Pancreas (tissue), 10 donors: ENCODE results near the gene TMEM132C. TPM values are rescaled to one million over a fixed set of nuclear protein-coding genes. Genes with fewer than 3 reads are reported as not detected.

ENCODE experiments used
- ATAC-seq, 4 donors: fragments of 200-7000 bp; cut with Tn5 transposase; one replicate each; pipeline versions ENCODE4 v1.8.0 to v1.9.1; 2020; ENCODE audit warnings: mild to moderate bottlenecking in 4 of 4, moderate library complexity in 4 of 4
- DNase-seq, 6 donors: peaks; one replicate each; pipeline ENCODE4 v3.0.0-alpha.2; 2020
- FAIRE-seq: peaks from 2 replicates; lab custom pipeline; 2012; peaks lifted over from hg19 to GRCh38; lab: Jason Lieb, UNC
- H3K27ac ChIP-seq, 4 donors: fragments of 200-600 bp; sonication (generic); 1 replicate in 3 of 4; 2 replicates in 1 of 4; pipeline versions ENCODE4 v1.5.0 to v1.8.0; 2020
- H3K27me3 ChIP-seq, 4 donors: fragments of 200-600 bp; one replicate each; pipeline ENCODE4 v1.8.0; 2021
- H3K36me3 ChIP-seq, 3 donors: fragments of 200-600 bp; sonication (generic) in 1 of 3; one replicate each; pipeline versions ENCODE4 v1.5.0 to v1.8.0; 2020 to 2021
- H3K4me1 ChIP-seq, 3 donors: fragments of 200-600 bp; one replicate each; pipeline ENCODE4 v1.8.0; 2021
- H3K4me3 ChIP-seq, 4 donors: fragments of 200-600 bp; sonication (generic) in 2 of 4; one replicate each; pipeline versions ENCODE4 v1.5.0 to v1.8.0; 2020 to 2021
- H3K9me3 ChIP-seq, 4 donors: fragments of 200-600 bp; one replicate each; pipeline ENCODE4 v1.8.0; 2021
- WGBS, 2 donors: extraction: QIAGEN DNeasy Blood & Tissue Kit; methylation state at CpG; one replicate each; pipeline ENCODE4 v1.1.7; 2013; 5-methylcytosine and 5-hydroxymethylcytosine counted together
- intact Hi-C, 3 donors: fragments of 100-400 bp; cut with DNase I; formaldehyde crosslinking; loops; one replicate each; pipeline versions ENCODE4 v1.11.1 to v1.14.2; 2022
- polyA plus RNA-seq, 2 donors: library from polyadenylated mRNA; stranded (reverse); fragments of 200-250 nt; gene quantifications; one replicate each; pipeline ENCODE4 v1.2.3, GENCODE V29; 2013
- total RNA-seq, 6 donors: library from RNA; stranded (reverse); fragmentation: NEBNext Ultra II Directional in 4 of 6; extraction: Animal tissue kit (Norgen Biotek cat#: 25700) in 4 of 6; gene quantifications; one replicate each; pipeline versions ENCODE4 v1.2.1 to v1.2.4, GENCODE V29; 2021 to 2023
- TF ChIP-seq, protein P1 (sequence below), 4 donors: fragments of 200-600 bp; sonication (generic) in 3 of 4; IDR thresholded peaks; one replicate each; pipeline versions ENCODE4 v1.5.0 to v1.8.0; 2021; ENCODE audit warnings: antibody characterized with exemption in 4 of 4
- donor health status: healthy with polysubstance abuse.
- donor health status: DM: no; HTN: no; CAD: no; lungs with moderate emphysema.
- donor health status: DM: no; HTN: no; CAD: no.
- donor health status: control.
- donor health status: control.
- donor health status: Bipolar disorder and iron deficiency.
- donor health status: DM: yes; HTN: yes; CAD: no.
- donor health status: DM: no; HTN: no; CAD: no.
- donor health status: DM: no; HTN: no; CAD: no.
- donor health status: DM: yes; HTN: yes; CAD: no.

Gene TMEM132C
- total and polyA plus RNA-seq, 8 donors, result 0.63 to 5.8 (median 3.1) TPM

DNA sequence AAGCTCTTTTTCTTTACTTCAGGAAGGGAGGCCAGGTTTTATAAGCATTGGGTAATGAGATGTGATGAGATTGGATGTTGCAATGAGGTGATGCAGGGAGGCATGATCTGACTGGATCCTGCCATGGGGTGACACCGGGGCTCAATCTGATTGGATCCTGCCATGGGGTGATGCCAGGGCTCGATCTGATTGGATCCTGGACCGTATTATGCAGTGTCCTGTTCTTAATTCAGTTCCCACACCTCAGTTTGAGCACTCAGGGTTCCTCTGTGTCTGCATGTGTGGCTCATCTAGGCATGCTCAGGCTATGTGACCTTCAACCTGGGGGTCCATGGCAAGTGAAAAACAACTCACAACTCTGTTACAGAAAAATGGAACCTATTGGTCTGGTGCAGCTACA, 390.4 kb downstream of the TMEM132C start:
- Histone ChIP-seq H3K4me3 (no peak overlapping the region), H3K27me3 (no peaks in the 10 kb centered on the region), H3K36me3 (no peaks in the 10 kb centered on the region), H3K27ac (no peak overlapping the region), H3K9me3 (no peaks in the 10 kb centered on the region), H3K4me1 (peaks cover 0 to 3% (median 0%) of the 10 kb centered on the region in 3 donors)
- DNase-seq, result no peak
- FAIRE-seq, result no peak
- TF ChIP-seq, protein P1, sequence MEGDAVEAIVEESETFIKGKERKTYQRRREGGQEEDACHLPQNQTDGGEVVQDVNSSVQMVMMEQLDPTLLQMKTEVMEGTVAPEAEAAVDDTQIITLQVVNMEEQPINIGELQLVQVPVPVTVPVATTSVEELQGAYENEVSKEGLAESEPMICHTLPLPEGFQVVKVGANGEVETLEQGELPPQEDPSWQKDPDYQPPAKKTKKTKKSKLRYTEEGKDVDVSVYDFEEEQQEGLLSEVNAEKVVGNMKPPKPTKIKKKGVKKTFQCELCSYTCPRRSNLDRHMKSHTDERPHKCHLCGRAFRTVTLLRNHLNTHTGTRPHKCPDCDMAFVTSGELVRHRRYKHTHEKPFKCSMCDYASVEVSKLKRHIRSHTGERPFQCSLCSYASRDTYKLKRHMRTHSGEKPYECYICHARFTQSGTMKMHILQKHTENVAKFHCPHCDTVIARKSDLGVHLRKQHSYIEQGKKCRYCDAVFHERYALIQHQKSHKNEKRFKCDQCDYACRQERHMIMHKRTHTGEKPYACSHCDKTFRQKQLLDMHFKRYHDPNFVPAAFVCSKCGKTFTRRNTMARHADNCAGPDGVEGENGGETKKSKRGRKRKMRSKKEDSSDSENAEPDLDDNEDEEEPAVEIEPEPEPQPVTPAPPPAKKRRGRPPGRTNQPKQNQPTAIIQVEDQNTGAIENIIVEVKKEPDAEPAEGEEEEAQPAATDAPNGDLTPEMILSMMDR (IDR thresholded peaks at IDR 0.05), result no peak
- 52 to 53% methylated on average over 3 of the region's 3 CpGs for WGBS, 2 donors
- intact Hi-C loops, result no loop called here
- no peak for ATAC-seq

DNA sequence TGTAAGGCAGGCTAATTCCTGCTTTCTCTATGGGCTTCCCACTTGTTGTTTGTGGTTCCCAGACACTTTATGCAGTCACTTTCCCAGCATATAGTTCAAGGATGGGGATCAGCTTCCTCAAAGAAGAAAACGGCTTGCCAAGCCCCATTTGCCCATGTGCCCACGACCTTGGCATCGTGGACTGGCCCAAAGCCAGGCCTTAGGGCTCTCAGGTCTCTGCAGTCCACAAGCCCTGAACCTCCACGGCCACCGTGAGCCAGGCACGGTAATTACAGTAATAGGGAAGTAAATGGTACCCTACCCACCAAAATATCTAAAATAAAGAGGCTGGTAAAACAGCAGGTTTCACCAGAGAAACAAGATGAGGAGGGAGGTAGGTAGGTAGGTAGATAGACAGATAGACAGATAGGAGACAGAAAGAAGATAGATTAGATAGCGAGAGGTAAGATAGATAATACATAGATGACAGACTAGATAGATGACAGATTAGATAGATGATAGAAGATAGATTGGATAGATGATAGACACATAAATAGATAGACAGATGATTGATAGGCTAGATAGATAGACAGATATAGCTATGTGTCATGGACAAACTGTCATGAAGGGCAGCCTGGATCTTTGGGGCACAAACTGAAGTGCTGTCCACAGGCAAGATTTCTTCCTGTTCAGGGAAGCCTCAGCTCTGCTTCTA, 393.7 kb downstream of the TMEM132C start:
- no peaks in the 10 kb centered on the region for H3K27me3 ChIP-seq
- peaks cover 0 to 3% (median 0%) of the 10 kb centered on the region in 3 donors for H3K4me1 ChIP-seq
- peak overlapping the region in 1 of 4 donors; percentile 11 for H3K27ac ChIP-seq
- TF ChIP-seq, protein P1 (IDR thresholded peaks at IDR 0.05), result no peak
- DNase-seq, result peak in 1 of 6 donors; percentile 11
- intact Hi-C loops, result no loop called here
- peak in 2 of 4 donors; percentile 40 to 41 for ATAC-seq
- 30 to 33% methylated on average over 7 of the region's 7 CpGs for WGBS, 2 donors
- no peaks in the 10 kb centered on the region for H3K36me3 ChIP-seq
- FAIRE-seq, result no peak
- H3K9me3 ChIP-seq, result no peaks in the 10 kb centered on the region
- H3K4me3 ChIP-seq, result no peak overlapping the region

DNA sequence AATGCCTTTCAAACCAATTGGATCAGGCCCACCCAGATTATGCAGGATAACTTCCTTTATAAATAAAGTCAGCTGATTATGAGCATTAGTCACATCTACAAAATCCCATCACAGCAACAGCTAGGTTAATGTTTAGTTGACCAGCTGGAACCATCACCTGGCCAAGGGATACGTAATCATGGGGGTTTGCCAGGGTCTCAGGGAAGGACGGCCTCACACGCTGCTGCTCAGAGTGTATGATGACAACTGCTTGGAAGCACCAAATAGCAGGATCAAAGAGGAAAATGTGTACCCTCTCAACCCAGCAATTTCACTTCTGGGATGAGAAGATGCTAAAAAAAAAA, 394.2 kb downstream of the TMEM132C start:
- ATAC-seq, result peak; percentile 70 to 85 (median 78)
- Histone ChIP-seq H3K36me3 (no peaks in the 10 kb centered on the region), H3K9me3 (no peaks in the 10 kb centered on the region), H3K27ac (peak overlapping the region in 1 of 4 donors; percentile 11), H3K4me1 (peaks cover 0 to 3% (median 0%) of the 10 kb centered on the region in 3 donors), H3K27me3 (no peaks in the 10 kb centered on the region), H3K4me3 (no peak overlapping the region)
- intact Hi-C loops, result no loop called here
- TF ChIP-seq, protein P1 (IDR thresholded peaks at IDR 0.05), result no peak
- 13 to 17% methylated on average over 3 of the region's 3 CpGs for WGBS, 2 donors
- peak in 3 of 6 donors; percentile 10 to 42 (median 26) for DNase-seq
- FAIRE-seq, result no peak

DNA sequence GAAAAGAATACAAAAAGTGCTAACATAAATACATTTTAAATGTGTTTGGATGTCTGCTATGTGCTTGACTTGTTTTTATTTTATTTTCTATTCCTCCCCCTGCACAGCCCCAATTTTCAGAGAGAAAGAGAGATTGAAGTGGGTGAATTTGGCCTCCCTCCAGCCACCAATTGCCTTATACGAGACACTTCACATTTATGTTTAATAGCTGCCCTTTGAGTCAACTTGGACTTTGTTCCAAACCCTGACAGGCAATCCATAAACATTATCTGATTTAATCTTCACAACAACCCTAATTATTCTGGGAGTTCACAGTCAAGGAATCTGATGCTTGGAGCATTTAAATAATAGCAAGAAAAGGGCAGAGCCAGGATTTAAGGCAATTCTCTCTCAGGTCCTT, 395.1 kb downstream of the TMEM132C start:
- H3K4me1 ChIP-seq, result peaks cover 0 to 3% (median 0%) of the 10 kb centered on the region in 3 donors
- ATAC-seq (peak in 1 of 4 donors; percentile 36), DNase-seq (no peak), FAIRE-seq (no peak)
- no peak overlapping the region for H3K4me3 ChIP-seq
- no peaks in the 10 kb centered on the region for H3K9me3 ChIP-seq
- no peaks in the 10 kb centered on the region for H3K36me3 ChIP-seq
- H3K27ac ChIP-seq, result no peak overlapping the region
- TF ChIP-seq, protein P1 (IDR thresholded peaks at IDR 0.05), result no peak
- intact Hi-C loops, result no loop called here
- no peaks in the 10 kb centered on the region for H3K27me3 ChIP-seq
- 4 to 10% methylated on average over 1 of the region's 1 CpG for WGBS, 2 donors

DNA sequence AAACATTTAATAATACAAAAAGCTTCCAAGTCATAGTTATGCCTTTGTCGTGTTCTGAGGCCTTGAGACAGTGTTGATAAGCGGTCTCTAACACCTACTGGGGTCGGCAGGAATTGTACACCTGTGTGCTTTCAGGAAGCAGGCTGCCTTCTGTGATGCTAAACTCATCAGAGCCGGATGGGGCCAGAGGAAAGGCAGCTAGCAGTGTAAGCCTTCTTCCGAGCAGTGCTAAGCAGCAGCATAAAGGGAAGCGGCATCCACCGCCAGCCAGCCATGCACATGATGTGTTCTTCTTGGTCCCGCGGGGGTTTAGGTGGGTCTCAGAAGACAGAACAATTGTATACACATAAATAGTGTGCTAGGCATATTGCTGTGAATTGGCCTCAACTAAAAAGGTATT, 397.5 kb downstream of the TMEM132C start:
- FAIRE-seq, result no peak
- TF ChIP-seq, protein P1 (IDR thresholded peaks at IDR 0.05), result no peak
- Histone ChIP-seq H3K36me3 (no peaks in the 10 kb centered on the region), H3K27ac (no peak overlapping the region), H3K9me3 (no peaks in the 10 kb centered on the region), H3K4me3 (no peak overlapping the region), H3K27me3 (no peaks in the 10 kb centered on the region), H3K4me1 (peaks cover 0 to 3% (median 0%) of the 10 kb centered on the region in 3 donors)
- DNase-seq, result no peak
- WGBS, 2 donors, result 36 to 48% methylated on average over 9 of the region's 9 CpGs
- no peak for ATAC-seq
- intact Hi-C loops, result no loop called here
